Neural cell (in vitro differentiated cells): Measurements from ENCODE around the gene DNAH10. TPM values are rescaled to one million over a fixed set of nuclear protein-coding genes. Genes with fewer than 3 reads are reported as not detected.

Experiments used
- H2AFZ ChIP-seq: fragments of 200-600, 300-800 bp; sonication (generic), shearing (Covaris generic); 2 replicates; pipeline ENCODE4 v1.6.0; 2014; ENCODE audit warnings: low read depth, mild to moderate bottlenecking, antibody characterized with exemption, low read length, moderate library complexity
- H3F3A ChIP-seq: fragments of 200-600 bp; shearing (Covaris generic); 2 replicates; pipeline ENCODE4 v1.6.1; 2016; ENCODE audit warnings: mild to moderate bottlenecking, moderate library complexity, mixed read lengths, antibody characterized with exemption, low read length; ENCODE audit not compliant: insufficient read depth, poor library complexity, severe bottlenecking
- H3K27ac ChIP-seq: fragments of 200-600, 300-800 bp; sonication (generic), shearing (Covaris generic); 2 replicates; pipeline ENCODE4 v1.5.1; 2014; ENCODE audit warnings: mild to moderate bottlenecking, low read length, moderate library complexity
- H3K27me3 ChIP-seq: fragments of 300-800, 200-600 bp; sonication (generic), shearing (Covaris generic); 2 replicates; pipeline ENCODE4 v1.6.0; 2014; ENCODE audit warnings: mild to moderate bottlenecking, low read depth, low read length, moderate library complexity; ENCODE audit not compliant: insufficient read depth
- H3K36me3 ChIP-seq: fragments of 300-800, 200-600 bp; sonication (generic), shearing (Covaris generic); 2 replicates; pipeline ENCODE4 v1.5.1; 2014; ENCODE audit warnings: mild to moderate bottlenecking, antibody characterized with exemption, low read length, moderate library complexity; ENCODE audit not compliant: insufficient read depth
- H3K4me2 ChIP-seq: fragments of 300-800, 200-600 bp; sonication (generic), shearing (Covaris generic); 2 replicates; pipeline ENCODE4 v1.6.0; 2014; ENCODE audit warnings: mild to moderate bottlenecking, low read length
- H3K4me3 ChIP-seq: fragments of 300-800, 200-600 bp; sonication (generic), shearing (Covaris generic); 2 replicates; pipeline ENCODE4 v1.5.1; 2014; ENCODE audit warnings: mild to moderate bottlenecking, low read length, moderate library complexity
- H3K79me2 ChIP-seq: fragments of 200-600 bp; shearing (Covaris generic); replicated peaks from 2 replicates; pipeline ENCODE4 v1.6.0; 2014; ENCODE audit warnings: mild to moderate bottlenecking, low read length, moderate library complexity; ENCODE audit not compliant: insufficient read depth
- H3K9ac ChIP-seq: fragments of 300-800, 200-600 bp; sonication (generic), shearing (Covaris generic); 2 replicates; pipeline ENCODE4 v1.6.1; 2016; ENCODE audit warnings: mild to moderate bottlenecking, low read length, mixed read lengths
- H3K9me2 ChIP-seq: fragments of 200-600 bp; shearing (Covaris generic); 2 replicates; pipeline ENCODE4 v1.6.1; 2016; ENCODE audit warnings: mild to moderate bottlenecking, low read length, mixed read lengths; ENCODE audit not compliant: insufficient read depth
- H3K9me3 ChIP-seq: fragments of 200-600, 300-800 bp; sonication (generic), shearing (Covaris generic); 2 replicates; pipeline ENCODE4 v1.6.1; 2016; ENCODE audit warnings: mild to moderate bottlenecking, mixed run types, low read length, moderate library complexity, mixed read lengths
- H4K20me1 ChIP-seq: fragments of 200-600 bp; shearing (Covaris generic); 2 replicates; pipeline ENCODE4 v1.6.1; 2016; ENCODE audit warnings: mild to moderate bottlenecking, mixed run types; ENCODE audit not compliant: insufficient read depth
- EP300 ChIP-seq: fragments of 450-650 bp; conservative IDR thresholded peaks from 2 replicates; pipeline ENCODE4 v1.6.1; 2014; ENCODE audit warnings: antibody characterized with exemption, mild to moderate bottlenecking, moderate library complexity; ENCODE audit not compliant: poor library complexity, severe bottlenecking
- EZH2 ChIP-seq: fragments of 200-600, 300-800 bp; shearing (Covaris generic), sonication (generic); IDR thresholded peaks from 2 replicates; pipeline ENCODE4 v1.6.1; 2014; ENCODE audit warnings: antibody characterized with exemption, low read length, borderline replicate concordance, mild to moderate bottlenecking; ENCODE audit not compliant: insufficient read depth, poor library complexity, severe bottlenecking
- MXI1 ChIP-seq: fragments of 450-650 bp; conservative IDR thresholded peaks from 2 replicates; pipeline ENCODE4 v1.6.1; 2014; ENCODE audit warnings: antibody characterized with exemption, mild to moderate bottlenecking; ENCODE audit not compliant: poor library complexity, severe bottlenecking
- POLR2AphosphoS5 ChIP-seq: IDR thresholded peaks from 2 replicates; pipeline ENCODE4 v1.6.1; 2012
- RAD21 ChIP-seq: fragments of 450-650 bp; conservative IDR thresholded peaks from 2 replicates; pipeline ENCODE4 v1.6.1; 2014; ENCODE audit warnings: antibody characterized with exemption, mild to moderate bottlenecking, moderate library complexity
- SMC3 ChIP-seq: fragments of 450-650 bp; conservative IDR thresholded peaks from 2 replicates; pipeline ENCODE4 v1.6.1; 2014; ENCODE audit warnings: antibody characterized with exemption, mild to moderate bottlenecking, moderate library complexity; ENCODE audit not compliant: poor library complexity
- TAF1 ChIP-seq: IDR thresholded peaks from 2 replicates; pipeline ENCODE4 v1.6.1; 2012; ENCODE audit warnings: low read depth
- polyA plus RNA-seq: library from polyadenylated mRNA; depleted of rRNA; stranded (reverse); fragments of >200 nt; gene quantifications from 2 replicates; pipeline ENCODE4 v1.2.3, GENCODE V29; 2014
- TF ChIP-seq, protein P1 (sequence below): IDR thresholded peaks from 2 replicates; pipeline ENCODE4 v1.6.1; 2012; ENCODE audit warnings: borderline replicate concordance
- TF ChIP-seq, protein P2 (sequence below): fragments of 450-650 bp; IDR thresholded peaks from 2 replicates; pipeline ENCODE4 v1.5.1; 2014; ENCODE audit warnings: antibody characterized with exemption, mild to moderate bottlenecking, moderate library complexity; ENCODE audit not compliant: poor library complexity, severe bottlenecking

The DNAH10 gene
- polyA plus RNA-seq, 1 donor from 2014 or later: 1.9 TPM

DNA sequence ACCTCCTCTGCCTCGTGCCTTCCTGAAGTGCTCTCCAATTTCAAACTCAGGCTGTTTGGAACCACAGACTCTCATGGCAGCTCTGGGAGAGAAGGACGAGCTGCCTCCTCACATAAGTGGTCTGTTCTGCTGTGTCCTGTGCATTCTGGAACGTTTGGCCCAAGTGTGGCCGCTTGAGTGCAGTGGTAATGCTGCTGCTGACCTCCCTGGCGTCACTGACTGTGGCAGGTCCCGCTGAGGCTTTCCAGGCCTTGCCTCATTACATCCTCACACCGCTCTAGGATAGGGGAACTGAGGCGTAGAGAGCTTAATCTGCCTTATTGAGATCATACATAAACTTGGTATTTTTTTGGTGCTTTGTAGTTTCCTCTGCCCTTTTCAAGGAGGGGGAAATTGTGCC is 196.4 kb downstream of the DNAH10 start:
- no peak overlapping the region for H3K4me3 ChIP-seq
- no peak overlapping the region for H3K27ac ChIP-seq
- H3K79me2 ChIP-seq: no peaks in the 10 kb centered on the region
- no peaks in the 10 kb centered on the region for H3K9me3 ChIP-seq
- no peaks in the 10 kb centered on the region for H4K20me1 ChIP-seq
- no peak overlapping the region for H3K9ac ChIP-seq
- peaks cover 3% of the 10 kb centered on the region for H3F3A ChIP-seq
- TF ChIP-seq POLR2AphosphoS5: no peak
- TF ChIP-seq SMC3: no peak
- TF ChIP-seq, protein P1, sequence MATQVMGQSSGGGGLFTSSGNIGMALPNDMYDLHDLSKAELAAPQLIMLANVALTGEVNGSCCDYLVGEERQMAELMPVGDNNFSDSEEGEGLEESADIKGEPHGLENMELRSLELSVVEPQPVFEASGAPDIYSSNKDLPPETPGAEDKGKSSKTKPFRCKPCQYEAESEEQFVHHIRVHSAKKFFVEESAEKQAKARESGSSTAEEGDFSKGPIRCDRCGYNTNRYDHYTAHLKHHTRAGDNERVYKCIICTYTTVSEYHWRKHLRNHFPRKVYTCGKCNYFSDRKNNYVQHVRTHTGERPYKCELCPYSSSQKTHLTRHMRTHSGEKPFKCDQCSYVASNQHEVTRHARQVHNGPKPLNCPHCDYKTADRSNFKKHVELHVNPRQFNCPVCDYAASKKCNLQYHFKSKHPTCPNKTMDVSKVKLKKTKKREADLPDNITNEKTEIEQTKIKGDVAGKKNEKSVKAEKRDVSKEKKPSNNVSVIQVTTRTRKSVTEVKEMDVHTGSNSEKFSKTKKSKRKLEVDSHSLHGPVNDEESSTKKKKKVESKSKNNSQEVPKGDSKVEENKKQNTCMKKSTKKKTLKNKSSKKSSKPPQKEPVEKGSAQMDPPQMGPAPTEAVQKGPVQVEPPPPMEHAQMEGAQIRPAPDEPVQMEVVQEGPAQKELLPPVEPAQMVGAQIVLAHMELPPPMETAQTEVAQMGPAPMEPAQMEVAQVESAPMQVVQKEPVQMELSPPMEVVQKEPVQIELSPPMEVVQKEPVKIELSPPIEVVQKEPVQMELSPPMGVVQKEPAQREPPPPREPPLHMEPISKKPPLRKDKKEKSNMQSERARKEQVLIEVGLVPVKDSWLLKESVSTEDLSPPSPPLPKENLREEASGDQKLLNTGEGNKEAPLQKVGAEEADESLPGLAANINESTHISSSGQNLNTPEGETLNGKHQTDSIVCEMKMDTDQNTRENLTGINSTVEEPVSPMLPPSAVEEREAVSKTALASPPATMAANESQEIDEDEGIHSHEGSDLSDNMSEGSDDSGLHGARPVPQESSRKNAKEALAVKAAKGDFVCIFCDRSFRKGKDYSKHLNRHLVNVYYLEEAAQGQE: no peak
- TF ChIP-seq EZH2: no peak
- no peak for TF ChIP-seq EP300
- TF ChIP-seq MXI1: no peak
- TF ChIP-seq, protein P2, sequence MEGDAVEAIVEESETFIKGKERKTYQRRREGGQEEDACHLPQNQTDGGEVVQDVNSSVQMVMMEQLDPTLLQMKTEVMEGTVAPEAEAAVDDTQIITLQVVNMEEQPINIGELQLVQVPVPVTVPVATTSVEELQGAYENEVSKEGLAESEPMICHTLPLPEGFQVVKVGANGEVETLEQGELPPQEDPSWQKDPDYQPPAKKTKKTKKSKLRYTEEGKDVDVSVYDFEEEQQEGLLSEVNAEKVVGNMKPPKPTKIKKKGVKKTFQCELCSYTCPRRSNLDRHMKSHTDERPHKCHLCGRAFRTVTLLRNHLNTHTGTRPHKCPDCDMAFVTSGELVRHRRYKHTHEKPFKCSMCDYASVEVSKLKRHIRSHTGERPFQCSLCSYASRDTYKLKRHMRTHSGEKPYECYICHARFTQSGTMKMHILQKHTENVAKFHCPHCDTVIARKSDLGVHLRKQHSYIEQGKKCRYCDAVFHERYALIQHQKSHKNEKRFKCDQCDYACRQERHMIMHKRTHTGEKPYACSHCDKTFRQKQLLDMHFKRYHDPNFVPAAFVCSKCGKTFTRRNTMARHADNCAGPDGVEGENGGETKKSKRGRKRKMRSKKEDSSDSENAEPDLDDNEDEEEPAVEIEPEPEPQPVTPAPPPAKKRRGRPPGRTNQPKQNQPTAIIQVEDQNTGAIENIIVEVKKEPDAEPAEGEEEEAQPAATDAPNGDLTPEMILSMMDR: no peak
- no peak for TF ChIP-seq TAF1
- TF ChIP-seq RAD21: no peak
- no peaks in the 10 kb centered on the region for H3K9me2 ChIP-seq
- H2AFZ ChIP-seq: no peak overlapping the region
- no peaks in the 10 kb centered on the region for H3K36me3 ChIP-seq
- H3K4me2 ChIP-seq: no peak overlapping the region
- H3K27me3 ChIP-seq: no peaks in the 10 kb centered on the region

DNA sequence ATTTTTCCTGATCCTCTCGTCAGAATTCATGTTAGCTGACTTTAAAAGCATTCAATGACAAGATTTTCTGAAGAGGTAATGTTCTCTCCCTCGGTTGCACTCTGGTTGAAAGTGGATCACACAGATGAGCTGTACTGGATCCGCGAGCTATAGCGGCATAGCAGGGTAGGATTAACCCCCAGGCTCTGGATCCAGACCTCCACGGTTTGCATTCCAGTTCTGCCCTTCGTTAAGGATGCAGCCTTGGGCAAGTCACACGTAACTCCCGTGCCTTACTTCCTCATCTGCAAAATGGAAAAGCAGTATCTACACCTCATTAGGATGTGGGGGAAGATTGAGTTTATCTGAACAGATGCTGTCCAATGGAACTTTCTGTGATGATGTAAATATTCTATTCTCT is 196.8 kb downstream of the DNAH10 start:
- H3F3A ChIP-seq: peaks cover 3% of the 10 kb centered on the region
- TF ChIP-seq, protein P1: no peak
- TF ChIP-seq EP300 (no peak), EZH2 (no peak), POLR2AphosphoS5 (no peak), TAF1 (no peak), RAD21 (no peak), MXI1 (no peak), SMC3 (no peak)
- TF ChIP-seq, protein P2: no peak
- H3K27ac ChIP-seq: no peak overlapping the region
- no peaks in the 10 kb centered on the region for H3K36me3 ChIP-seq
- no peak overlapping the region for H3K4me3 ChIP-seq
- H3K9me2 ChIP-seq: no peaks in the 10 kb centered on the region
- H3K4me2 ChIP-seq: no peak overlapping the region
- H3K9me3 ChIP-seq: no peaks in the 10 kb centered on the region
- no peaks in the 10 kb centered on the region for H4K20me1 ChIP-seq
- no peak overlapping the region for H3K9ac ChIP-seq
- no peaks in the 10 kb centered on the region for H3K27me3 ChIP-seq
- no peak overlapping the region for H2AFZ ChIP-seq
- H3K79me2 ChIP-seq: no peaks in the 10 kb centered on the region
